Left lobe of liver (tissue), 2 donors: Measurements from ENCODE around the gene SPACDR. TPM values are rescaled to one million over a fixed set of nuclear protein-coding genes. Genes with fewer than 3 reads are reported as not detected.
A peak's percentile ranks its signal among the peaks of the same experiment; 100 is the strongest.

ENCODE experiments used
- ATAC-seq: fragments of 200-7000 bp; cut with Tn5 transposase; one replicate; pipeline ENCODE4 v1.9.1; 2020; ENCODE audit warnings: mild to moderate bottlenecking, moderate library complexity
- DNase-seq: peaks from one replicate; pipeline ENCODE4 v3.0.0-alpha.2; 2020; ENCODE audit warnings: low spot score
- total RNA-seq: library from RNA; stranded (reverse); gene quantifications from one replicate; pipeline ENCODE4 v1.2.1, GENCODE V29; 2021
- donor health status: DM: no; HTN: no; CAD: no; lungs with moderate emphysema.
- donor health status: DM: no; HTN: yes; CAD: no.

Gene SPACDR
- total RNA-seq, 1 donor from 2014 or later: not detected

- ATAC-seq (no peak), DNase-seq (peak; percentile 50)
Observed at GRCh38 chr7:100437150-100438100, 26.6 kb downstream of the SPACDR start.

GRCh38 chr7:100435401-100436304 lies 28.4 kb downstream of the SPACDR start:
- ATAC-seq: peak; percentile 67

DNA sequence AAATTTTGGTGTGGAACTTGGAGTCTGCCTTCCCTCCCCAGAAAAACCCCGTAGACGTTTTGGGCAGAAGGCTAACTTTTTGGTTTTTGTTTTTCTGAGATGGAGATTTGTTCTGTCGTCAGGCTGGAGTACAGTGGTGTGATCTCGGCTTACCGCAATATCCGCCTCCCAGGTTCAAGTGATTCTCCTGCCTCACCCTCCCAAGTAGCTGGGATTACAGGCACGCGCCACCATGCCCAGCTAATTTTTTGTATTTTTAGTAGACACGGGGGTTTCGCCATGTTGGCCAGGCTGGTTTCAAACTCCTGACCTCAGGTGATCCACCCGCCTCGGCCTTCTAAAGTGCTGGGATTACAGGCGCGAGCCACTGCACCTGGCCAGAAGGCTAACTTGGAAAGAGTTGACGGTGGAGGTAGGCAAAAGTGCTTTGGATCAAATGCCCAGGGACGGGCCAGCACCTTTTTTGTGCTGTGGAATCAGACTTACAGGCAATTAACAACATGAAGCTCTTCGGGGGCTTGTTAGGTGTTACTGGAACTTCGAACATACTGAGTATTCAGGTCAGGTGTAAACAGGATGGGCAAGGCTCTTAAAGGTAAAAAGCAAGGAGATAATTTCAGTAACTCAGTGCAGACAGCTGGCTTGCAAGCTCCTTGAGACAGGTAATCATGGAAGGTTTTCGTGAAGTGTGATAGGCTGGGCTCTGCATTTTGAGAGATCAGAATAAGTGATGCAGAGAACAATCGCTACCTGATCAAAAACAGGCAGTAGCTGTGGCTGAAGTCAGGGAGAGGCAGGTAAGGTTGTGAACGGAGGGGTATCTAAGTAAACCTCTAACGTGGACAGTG lies 29.5 kb downstream of the SPACDR start:
- DNase-seq (peak; percentile 32), ATAC-seq (no peak)

More at GRCh38 chr7:100435401-100436304, 28.4 kb downstream of the SPACDR start:
- DNase-seq: no peak

- DNase-seq (no peak), ATAC-seq (no peak)
Observed at GRCh38 chr7:100433592-100434296, 30.3 kb downstream of the SPACDR start.

DNA sequence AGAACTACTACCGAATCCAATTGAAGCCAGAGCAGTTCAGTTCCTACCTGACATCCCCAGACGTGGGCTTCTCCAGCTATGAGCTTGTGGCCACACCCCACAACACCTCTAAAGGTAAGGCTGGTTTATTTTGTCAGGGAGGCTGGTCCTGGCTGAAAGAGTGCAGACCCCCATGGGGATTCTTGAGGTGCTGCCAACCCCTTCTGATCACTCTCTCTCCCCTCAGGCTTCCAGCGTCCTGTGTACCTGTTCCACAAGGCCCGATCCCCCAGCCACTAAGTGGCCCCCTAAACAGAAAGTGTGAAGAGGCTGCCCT lies 30.8 kb downstream of the SPACDR start:
- DNase-seq (no peak), ATAC-seq (no peak)

DNA sequence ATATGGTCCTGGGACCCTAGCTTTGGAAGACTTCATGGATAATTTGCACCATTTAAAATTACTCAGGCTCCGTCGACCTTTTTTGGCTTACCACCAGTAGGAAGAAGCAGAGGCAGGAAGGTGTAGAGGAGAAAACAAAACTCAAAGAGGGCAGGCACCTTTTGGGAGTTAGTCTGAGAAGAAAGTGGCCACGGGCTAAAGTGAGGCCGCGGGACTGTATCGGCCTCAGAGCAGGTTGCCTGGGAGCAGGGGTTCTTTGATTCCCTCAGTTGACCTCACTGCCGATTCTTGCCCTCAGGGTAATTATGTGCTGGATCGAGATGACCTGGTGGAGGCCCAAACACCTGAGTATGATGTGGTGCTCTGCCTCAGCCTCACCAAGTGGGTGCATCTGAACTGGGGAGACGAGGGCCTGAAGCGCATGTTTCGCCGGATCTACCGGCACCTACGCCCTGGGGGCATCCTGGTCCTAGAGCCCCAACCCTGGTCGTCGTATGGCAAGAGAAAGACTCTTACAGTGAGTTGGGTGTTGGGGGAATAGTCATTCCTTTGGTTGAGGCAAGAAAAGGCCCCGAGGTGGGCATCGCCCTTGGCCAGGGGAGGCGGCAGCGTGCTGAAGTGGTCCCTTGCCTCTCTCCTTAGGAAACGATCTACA lies 31.3 kb downstream of the SPACDR start:
- ATAC-seq: no peak
- no peak for DNase-seq

GRCh38 chr7:100432053-100432452 lies 32.0 kb downstream of the SPACDR start:
- no peak for DNase-seq
- no peak for ATAC-seq

- ATAC-seq: no peak
- no peak for DNase-seq
Observed at GRCh38 chr7:100431286-100431735, 32.7 kb downstream of the SPACDR start.

GRCh38 chr7:100430493-100431285 lies 33.4 kb downstream of the SPACDR start:
- DNase-seq (no peak), ATAC-seq (no peak)

GRCh38 chr7:100429637-100430492 lies 34.2 kb downstream of the SPACDR start, which contains the start of gene MEPCE:
Gene MEPCE, plus strand, starts transcription at chr7:100429831. Its CDS starts 188 bp downstream, at chr7:100430019.
- DNase-seq: peak; percentile 94
- peak; percentile 55 for ATAC-seq

GRCh38 chr7:100428967-100429636 lies 35.0 kb downstream of the SPACDR start:
- ATAC-seq (peak; percentile 77), DNase-seq (peak; percentile 100)

GRCh38 chr7:100428199-100428966 lies 35.7 kb downstream of the SPACDR start, which contains the start of gene ZCWPW1:
Gene ZCWPW1, minus strand, starts transcription at chr7:100428703. Its CDS starts 8,054 bp downstream, at chr7:100420649.
- ATAC-seq (peak; percentile 73), DNase-seq (peak; percentile 96)

- ATAC-seq: no peak
Observed at GRCh38 chr7:100427762-100428198, 36.3 kb downstream of the SPACDR start.

GRCh38 chr7:100426516-100426915 lies 37.5 kb downstream of the SPACDR start:
- DNase-seq (no peak), ATAC-seq (no peak)

More at GRCh38 chr7:100427762-100428198, 36.3 kb downstream of the SPACDR start:
- no peak for DNase-seq

- ATAC-seq (no peak), DNase-seq (no peak)
Observed at GRCh38 chr7:100425347-100425746, 38.7 kb downstream of the SPACDR start.

- no peak for DNase-seq
- ATAC-seq: no peak
Observed at GRCh38 chr7:100423315-100423714, 40.7 kb downstream of the SPACDR start.
